ENCODE data around the gene ULK4.

ULK4 gene

GRCh38 chr3:41598402-41599126, 363.3 kb downstream of the ULK4 start:
- H3K79me2 ChIP-seq (ENCODE audit: control insufficient read depth, low read length), result no peaks in the 10 kb centered on the region
- no peaks in the 10 kb centered on the region for H4K20me1 ChIP-seq (ENCODE audit: control insufficient read depth, insufficient read depth, low read depth, low read length)
- TF ChIP-seq CTCF (IDR thresholded peaks at IDR 0.05; ENCODE audit: low read depth, low read length, poor library complexity, severe bottlenecking) (no peak), EZH2phosphoT487 (IDR thresholded peaks at IDR 0.05; ENCODE audit: borderline replicate concordance, low read length) (no peak)
- H3K4me3 ChIP-seq (ENCODE audit: low read length), result no peak overlapping the region
- no peak overlapping the region for H3K27ac ChIP-seq (ENCODE audit: low read depth, low read length)
- no peaks in the 10 kb centered on the region for H3K9me2 ChIP-seq (replicated peaks; ENCODE audit: control insufficient read depth, low read length)
- H3K36me3 ChIP-seq (ENCODE audit: control insufficient read depth, low read length), result no peaks in the 10 kb centered on the region
- H3K27me3 ChIP-seq (ENCODE audit: control insufficient read depth, low read length), result no peaks in the 10 kb centered on the region
- no peaks in the 10 kb centered on the region for H3K9me3 ChIP-seq (ENCODE audit: control insufficient read depth, insufficient read depth, low read length)
- no peaks in the 10 kb centered on the region for H3F3A ChIP-seq (ENCODE audit: control insufficient read depth, insufficient read depth)
- no peak overlapping the region for H3K4me2 ChIP-seq (ENCODE audit: low read length)
- H3K4me1 ChIP-seq (ENCODE audit: control insufficient read depth, low read length), result no peaks in the 10 kb centered on the region

GRCh38 chr3:41593774-41594173, 368.1 kb downstream of the ULK4 start:
- Histone ChIP-seq H3K9me3 (ENCODE audit: control insufficient read depth, insufficient read depth, low read length) (no peaks in the 10 kb centered on the region), H3K27me3 (ENCODE audit: control insufficient read depth, low read length) (no peaks in the 10 kb centered on the region), H3K4me1 (ENCODE audit: control insufficient read depth, low read length) (no peaks in the 10 kb centered on the region), H3K27ac (ENCODE audit: low read depth, low read length) (no peak overlapping the region), H3K4me2 (ENCODE audit: low read length) (no peak overlapping the region), H3K9me2 (replicated peaks; ENCODE audit: control insufficient read depth, low read length) (no peaks in the 10 kb centered on the region), H3F3A (ENCODE audit: control insufficient read depth, insufficient read depth) (no peaks in the 10 kb centered on the region), H3K36me3 (ENCODE audit: control insufficient read depth, low read length) (no peaks in the 10 kb centered on the region), H3K79me2 (ENCODE audit: control insufficient read depth, low read length) (no peaks in the 10 kb centered on the region), H4K20me1 (ENCODE audit: control insufficient read depth, insufficient read depth, low read depth, low read length) (no peaks in the 10 kb centered on the region), H3K4me3 (ENCODE audit: low read length) (no peak overlapping the region)
- TF ChIP-seq CTCF (IDR thresholded peaks at IDR 0.05; ENCODE audit: low read depth, low read length, poor library complexity, severe bottlenecking) (no peak), EZH2phosphoT487 (IDR thresholded peaks at IDR 0.05; ENCODE audit: borderline replicate concordance, low read length) (no peak)

- Histone ChIP-seq H3K27ac (ENCODE audit: low read depth, low read length) (no peak overlapping the region), H3K4me3 (ENCODE audit: low read length) (no peak overlapping the region), H3K9me3 (ENCODE audit: control insufficient read depth, insufficient read depth, low read length) (no peaks in the 10 kb centered on the region), H3K4me2 (ENCODE audit: low read length) (no peak overlapping the region), H3K27me3 (ENCODE audit: control insufficient read depth, low read length) (no peaks in the 10 kb centered on the region), H4K20me1 (ENCODE audit: control insufficient read depth, insufficient read depth, low read depth, low read length) (no peaks in the 10 kb centered on the region), H3K9me2 (replicated peaks; ENCODE audit: control insufficient read depth, low read length) (no peaks in the 10 kb centered on the region), H3K36me3 (ENCODE audit: control insufficient read depth, low read length) (no peaks in the 10 kb centered on the region), H3F3A (ENCODE audit: control insufficient read depth, insufficient read depth) (no peaks in the 10 kb centered on the region), H3K4me1 (ENCODE audit: control insufficient read depth, low read length) (no peaks in the 10 kb centered on the region), H3K79me2 (ENCODE audit: control insufficient read depth, low read length) (no peaks in the 10 kb centered on the region)
- TF ChIP-seq EZH2phosphoT487 (IDR thresholded peaks at IDR 0.05; ENCODE audit: borderline replicate concordance, low read length), result no peak
- no peak for TF ChIP-seq CTCF (IDR thresholded peaks at IDR 0.05; ENCODE audit: low read depth, low read length, poor library complexity, severe bottlenecking)
Observed at GRCh38 chr3:41592753-41593510, 369.0 kb downstream of the ULK4 start.

All from DOHH2 (cell line).